ENCODE measurements around the gene CABLES2. TPM values are rescaled to one million over a fixed set of nuclear protein-coding genes. Genes with fewer than 3 reads are reported as not detected.

The CABLES2 gene
- total and polyA plus RNA-seq, 10 of the 15 experiments (the other 5 are each of a cell fraction or from before 2014, with no cell fraction given) = 2.2 to 14.9 (median 5.3) TPM

GRCh38 chr20:62388839-62389600, 18.1 kb downstream of the CABLES2 start (continued):
- TF ChIP-seq, protein P1, sequence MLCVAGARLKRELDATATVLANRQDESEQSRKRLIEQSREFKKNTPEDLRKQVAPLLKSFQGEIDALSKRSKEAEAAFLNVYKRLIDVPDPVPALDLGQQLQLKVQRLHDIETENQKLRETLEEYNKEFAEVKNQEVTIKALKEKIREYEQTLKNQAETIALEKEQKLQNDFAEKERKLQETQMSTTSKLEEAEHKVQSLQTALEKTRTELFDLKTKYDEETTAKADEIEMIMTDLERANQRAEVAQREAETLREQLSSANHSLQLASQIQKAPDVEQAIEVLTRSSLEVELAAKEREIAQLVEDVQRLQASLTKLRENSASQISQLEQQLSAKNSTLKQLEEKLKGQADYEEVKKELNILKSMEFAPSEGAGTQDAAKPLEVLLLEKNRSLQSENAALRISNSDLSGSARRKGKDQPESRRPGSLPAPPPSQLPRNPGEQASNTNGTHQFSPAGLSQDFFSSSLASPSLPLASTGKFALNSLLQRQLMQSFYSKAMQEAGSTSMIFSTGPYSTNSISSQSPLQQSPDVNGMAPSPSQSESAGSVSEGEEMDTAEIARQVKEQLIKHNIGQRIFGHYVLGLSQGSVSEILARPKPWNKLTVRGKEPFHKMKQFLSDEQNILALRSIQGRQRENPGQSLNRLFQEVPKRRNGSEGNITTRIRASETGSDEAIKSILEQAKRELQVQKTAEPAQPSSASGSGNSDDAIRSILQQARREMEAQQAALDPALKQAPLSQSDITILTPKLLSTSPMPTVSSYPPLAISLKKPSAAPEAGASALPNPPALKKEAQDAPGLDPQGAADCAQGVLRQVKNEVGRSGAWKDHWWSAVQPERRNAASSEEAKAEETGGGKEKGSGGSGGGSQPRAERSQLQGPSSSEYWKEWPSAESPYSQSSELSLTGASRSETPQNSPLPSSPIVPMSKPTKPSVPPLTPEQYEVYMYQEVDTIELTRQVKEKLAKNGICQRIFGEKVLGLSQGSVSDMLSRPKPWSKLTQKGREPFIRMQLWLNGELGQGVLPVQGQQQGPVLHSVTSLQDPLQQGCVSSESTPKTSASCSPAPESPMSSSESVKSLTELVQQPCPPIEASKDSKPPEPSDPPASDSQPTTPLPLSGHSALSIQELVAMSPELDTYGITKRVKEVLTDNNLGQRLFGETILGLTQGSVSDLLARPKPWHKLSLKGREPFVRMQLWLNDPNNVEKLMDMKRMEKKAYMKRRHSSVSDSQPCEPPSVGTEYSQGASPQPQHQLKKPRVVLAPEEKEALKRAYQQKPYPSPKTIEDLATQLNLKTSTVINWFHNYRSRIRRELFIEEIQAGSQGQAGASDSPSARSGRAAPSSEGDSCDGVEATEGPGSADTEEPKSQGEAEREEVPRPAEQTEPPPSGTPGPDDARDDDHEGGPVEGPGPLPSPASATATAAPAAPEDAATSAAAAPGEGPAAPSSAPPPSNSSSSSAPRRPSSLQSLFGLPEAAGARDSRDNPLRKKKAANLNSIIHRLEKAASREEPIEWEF (IDR thresholded peaks at IDR 0.05; ENCODE audit: insufficient replicate concordance, low read depth, low read length) = no peak
- TF ChIP-seq IKZF1 (conservative IDR thresholded peaks at IDR 0.05) (no peak), RUNX3 (IDR thresholded peaks at IDR 0.05; ENCODE audit: low read length) (no peak), CBX5 (IDR thresholded peaks at IDR 0.05; ENCODE audit: low read depth) (no peak), FOS (IDR thresholded peaks at IDR 0.05; ENCODE audit: borderline replicate concordance, extremely low read depth, insufficient read length) (no peak), POLR2A (IDR thresholded peaks at IDR 0.05; ENCODE audit: low read depth, low read length) (peak; percentile 77), NBN (IDR thresholded peaks at IDR 0.05) (no peak), CREB1 (IDR thresholded peaks at IDR 0.05; ENCODE audit: low read depth) (0 out of 2 replicates have a peak, but pooled peaks have one; percentile 6), CBX3 (IDR thresholded peaks at IDR 0.05; ENCODE audit: borderline replicate concordance, low read depth) (no peak), ZBED1 (IDR thresholded peaks at IDR 0.05; ENCODE audit: borderline replicate concordance) (no peak), CTCF (IDR thresholded peaks at IDR 0.05 in 2 of 3, conservative IDR thresholded peaks at IDR 0.05 in 1 of 3; ENCODE audit: control insufficient read depth in 2 of 3, extremely low read depth in 1 of 3, insufficient read depth in 1 of 3, low read depth in 3 of 3, low read length in 3 of 3) (0 out of 6 replicates have a peak, but pooled peaks of 1 of the 3 experiments have one; percentile 14), RAD21 (IDR thresholded peaks at IDR 0.05; ENCODE audit: insufficient read depth, low read depth, low read length) (no peak), PML (IDR thresholded peaks at IDR 0.05; ENCODE audit: low read length) (peak; percentile 49; the same call in 1 of the 2 replicates), POLR2AphosphoS5 (IDR thresholded peaks at IDR 0.05; ENCODE audit: low read length) (peak; percentile 57; the same call in 1 of the 2 replicates), RBBP5 (conservative IDR thresholded peaks at IDR 0.05) (no peak), DPF2 (IDR thresholded peaks at IDR 0.05) (no peak), EZH2 (IDR thresholded peaks at IDR 0.05; ENCODE audit: borderline replicate concordance, control insufficient read depth, low read depth, low read length) (no peak), POU2F2 (IDR thresholded peaks at IDR 0.05; ENCODE audit: borderline replicate concordance, low read depth, low read length) (no peak; the same call in 2 of the 3 replicates), SREBF1 (IDR thresholded peaks at IDR 0.05; ENCODE audit: low read length) (no peak), MAX (IDR thresholded peaks at IDR 0.05; ENCODE audit: low read depth, low read length) (no peak), BMI1 (IDR thresholded peaks at IDR 0.05; ENCODE audit: borderline replicate concordance) (no peak)
- TF ChIP-seq, protein P2, sequence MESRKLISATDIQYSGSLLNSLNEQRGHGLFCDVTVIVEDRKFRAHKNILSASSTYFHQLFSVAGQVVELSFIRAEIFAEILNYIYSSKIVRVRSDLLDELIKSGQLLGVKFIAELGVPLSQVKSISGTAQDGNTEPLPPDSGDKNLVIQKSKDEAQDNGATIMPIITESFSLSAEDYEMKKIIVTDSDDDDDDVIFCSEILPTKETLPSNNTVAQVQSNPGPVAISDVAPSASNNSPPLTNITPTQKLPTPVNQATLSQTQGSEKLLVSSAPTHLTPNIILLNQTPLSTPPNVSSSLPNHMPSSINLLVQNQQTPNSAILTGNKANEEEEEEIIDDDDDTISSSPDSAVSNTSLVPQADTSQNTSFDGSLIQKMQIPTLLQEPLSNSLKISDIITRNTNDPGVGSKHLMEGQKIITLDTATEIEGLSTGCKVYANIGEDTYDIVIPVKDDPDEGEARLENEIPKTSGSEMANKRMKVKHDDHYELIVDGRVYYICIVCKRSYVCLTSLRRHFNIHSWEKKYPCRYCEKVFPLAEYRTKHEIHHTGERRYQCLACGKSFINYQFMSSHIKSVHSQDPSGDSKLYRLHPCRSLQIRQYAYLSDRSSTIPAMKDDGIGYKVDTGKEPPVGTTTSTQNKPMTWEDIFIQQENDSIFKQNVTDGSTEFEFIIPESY (IDR thresholded peaks at IDR 0.05) = no peak
